GM12878 (cell line): ENCODE results near the gene MAML3. TPM values are rescaled to one million over a fixed set of nuclear protein-coding genes. Genes with fewer than 3 reads are reported as not detected.

Experiments used
- ATAC-seq: fragments of 200-7000 bp; cut with Tn5 transposase; 3 replicates; pipeline ENCODE4 v1.9.1; 2020; ENCODE audit warnings: mild to moderate bottlenecking, moderate library complexity
- BruUV-seq: library from RNA; stranded (reverse); fragments of 400-500 nt; replicated peaks from 2 replicates; lab custom pipeline; 2021; lab: Mats Ljungman, UMichigan
- CTCF ChIA-PET: fragments of 300-600 bp; sonication (Branson Sonifier 250); formaldehyde crosslinking; extraction: SDS; loops from one replicate; lab custom pipeline; 2021; ENCODE audit warnings: inconsistent platforms; lab: Yijun Ruan, JAX
- POLR2A ChIA-PET: fragments of 350-600 bp; formaldehyde crosslinking; extraction: SDS; loops from one replicate; lab custom pipeline; 2021; ENCODE audit warnings: inconsistent platforms; lab: Charles Lee
- RAD21 ChIA-PET: fragments of 300-600 bp; sonication (Branson Sonifier 250); formaldehyde crosslinking; loops from one replicate; lab custom pipeline; 2023; ENCODE audit warnings: antibody characterized with exemption; ENCODE audit not compliant: unreplicated experiment; lab: Charles Lee
- SMC1A ChIA-PET: fragments of 300-600 bp; sonication (Branson Sonifier 250); formaldehyde crosslinking; loops from one replicate; lab custom pipeline; 2023; ENCODE audit not compliant: unreplicated experiment, uncharacterized antibody; lab: Charles Lee
- DNase-seq: peaks from one replicate; pipeline ENCODE4 v3.0.0-alpha.2; 2011; ENCODE audit warnings: low read depth, low spot score
- FAIRE-seq: peaks from 3 replicates; lab custom pipeline; 2011; peaks lifted over from hg19 to GRCh38; lab: Jason Lieb, UNC
- H2AFZ ChIP-seq: 2 replicates; pipeline ENCODE4 v1.6.0; 2011; ENCODE audit warnings: low read depth, low read length, control low read depth; ENCODE audit not compliant: control insufficient read depth
- H3K27ac ChIP-seq: 2 replicates; pipeline ENCODE4 v1.5.1; 2011; ENCODE audit warnings: control low read depth; ENCODE audit not compliant: control insufficient read depth, insufficient read depth
- H3K27me3 ChIP-seq, 2 experiments: replicated peaks in 1 of 2; 2 replicates each; pipeline versions ENCODE4 v1.6.0 to v1.6.1; 2011; ENCODE audit warnings: low read length in 1 of 2; ENCODE audit not compliant: control insufficient read depth in 2 of 2, insufficient read depth in 2 of 2
- H3K36me3 ChIP-seq, 2 experiments: 2 replicates each; pipeline ENCODE4 v1.5.1; 2011; ENCODE audit warnings: low read length in 1 of 2; ENCODE audit not compliant: control insufficient read depth in 2 of 2, insufficient read depth in 2 of 2
- H3K4me1 ChIP-seq: 2 replicates; pipeline ENCODE4 v1.6.1; 2011; ENCODE audit warnings: mild to moderate bottlenecking, low read length, moderate library complexity, mixed read lengths; ENCODE audit not compliant: control insufficient read depth, insufficient read depth
- H3K4me2 ChIP-seq: 2 replicates; pipeline ENCODE4 v1.6.0; 2011; ENCODE audit warnings: control low read depth; ENCODE audit not compliant: control insufficient read depth, insufficient read depth
- H3K4me3 ChIP-seq: fragments of 200-600 bp; sonication (generic); 2 replicates; pipeline ENCODE4 v1.5.1; 2016
- H3K79me2 ChIP-seq: 2 replicates; pipeline ENCODE4 v1.6.0; 2011; ENCODE audit warnings: low read length; ENCODE audit not compliant: control insufficient read depth, insufficient read depth
- H3K9ac ChIP-seq: 2 replicates; pipeline ENCODE4 v1.8.0; 2011; ENCODE audit warnings: low read length, control low read depth, mixed read lengths; ENCODE audit not compliant: control insufficient read depth, insufficient read depth
- H3K9me3 ChIP-seq: replicated peaks from 3 replicates; pipeline ENCODE4 v1.5.1; 2011; ENCODE audit warnings: mild to moderate bottlenecking, low read length; ENCODE audit not compliant: control insufficient read depth, insufficient read depth
- H4K20me1 ChIP-seq: 2 replicates; pipeline ENCODE4 v1.6.0; 2011; ENCODE audit not compliant: control insufficient read depth, insufficient read depth
- BMI1 ChIP-seq: fragments of 450-650 bp; IDR thresholded peaks from 2 replicates; pipeline ENCODE4 v1.6.1; 2016; ENCODE audit warnings: mild to moderate bottlenecking, moderate library complexity, borderline replicate concordance
- MEF2A ChIP-seq: IDR thresholded peaks from 2 replicates; pipeline ENCODE4 v1.6.1; 2011; ENCODE audit warnings: low read depth, mild to moderate bottlenecking, low read length, moderate library complexity; ENCODE audit not compliant: insufficient read depth
- NKRF ChIP-seq: fragments of 450-650 bp; conservative IDR thresholded peaks from 2 replicates; pipeline ENCODE4 v1.6.1; 2017; ENCODE audit warnings: mild to moderate bottlenecking, moderate library complexity
- SIN3A ChIP-seq: IDR thresholded peaks from 2 replicates; pipeline ENCODE4 v1.6.1; 2012; ENCODE audit warnings: low read depth, low read length, improper control_type of control experiment
- SMARCA5 ChIP-seq: fragments of 450-650 bp; IDR thresholded peaks from 2 replicates; pipeline ENCODE4 v1.6.1; 2017; ENCODE audit warnings: mild to moderate bottlenecking
- TCF12 ChIP-seq: IDR thresholded peaks from 2 replicates; pipeline ENCODE4 v1.6.1; 2011; ENCODE audit warnings: low read depth, mild to moderate bottlenecking, low read length
- YY1 ChIP-seq: IDR thresholded peaks from 2 replicates; pipeline ENCODE4 v1.6.1; 2011; ENCODE audit warnings: low read depth, mild to moderate bottlenecking, low read length
- WGBS: methylation state at CpG from one replicate; pipeline ENCODE4 v1.1.6; 2016; ENCODE audit warnings: low lambda C conversion rate; ENCODE audit not compliant: insufficient replicate concordance, insufficient coverage; ENCODE audit errors: missing lambda C conversion rate; 5-methylcytosine and 5-hydroxymethylcytosine counted together
- in situ Hi-C: fragments of 300-500 bp; cut with MboI; formaldehyde crosslinking; loops from 9 replicates; pipeline ENCODE4 v1.14.3; 2018; ENCODE audit warnings: mixed read lengths
- intact Hi-C: fragments of 100-400 bp; cut with micrococcal nuclease; formaldehyde crosslinking; loops from one replicate; pipeline ENCODE4 v1.14.2; 2022; ENCODE audit not compliant: unreplicated experiment
- polyA plus RNA-seq, 11 experiments: library from polyadenylated mRNA; depleted of rRNA in 4 of 11; unstranded in 6 of 11; stranded (reverse) in 5 of 11; fragments of >200 nt; fragmentation: Nextera tagmentation in 4 of 11; fragmentation: Illumina TruSeq in 1 of 11; extraction: Ambion mirVana in 4 of 11; extraction: Trizol in 1 of 11; gene quantifications; 1 replicate in 1 of 11; 2 replicates in 10 of 11; pipeline versions ENCODE4 v1.2.1 to v1.2.3, GENCODE V29; 2011 to 2016; ENCODE audit warnings: inconsistent platforms in 2 of 11, missing spikeins in 2 of 11, low read depth in 1 of 11
- total RNA-seq, 4 experiments: library from RNA; depleted of rRNA in 3 of 4; stranded (reverse); fragments of >200 nt in 3 of 4; fragmentation: Illumina TruSeq in 1 of 4; extraction: Trizol in 1 of 4; gene quantifications; 2 replicates each; pipeline versions ENCODE4 v1.2.1 to v1.2.3, GENCODE V29; 2013 to 2021

The MAML3 gene
- total and polyA plus RNA-seq, 10 of the 15 experiments (the other 5 are each of a cell fraction or from before 2014, with no cell fraction given), result under 0.01 to 0.53 (median 0.06) TPM; not detected in 2

DNA sequence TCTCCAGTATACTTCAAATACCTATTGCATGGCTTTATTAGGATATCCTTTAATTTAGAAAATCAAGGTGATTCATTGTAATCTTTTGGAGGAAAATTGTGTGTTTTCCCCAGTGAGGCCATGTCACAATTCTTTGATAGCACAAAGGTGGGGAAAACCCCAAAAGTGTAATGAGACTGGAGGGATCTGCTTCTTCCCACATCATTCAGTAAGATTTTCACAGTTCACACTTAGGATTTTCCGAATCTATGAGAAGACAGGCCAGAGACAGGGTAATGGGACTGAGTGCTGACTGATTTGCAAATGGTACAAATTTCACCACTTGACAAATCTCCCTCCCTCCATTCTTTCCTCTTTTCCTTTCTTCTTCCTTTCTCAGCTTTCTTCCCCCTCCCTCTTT is 307.2 kb downstream of the MAML3 start:
- FAIRE-seq (no peak), ATAC-seq (no peak), DNase-seq (no peak)
- Histone ChIP-seq H3K79me2 (no peaks in the 10 kb centered on the region), H3K9ac (no peak overlapping the region), H4K20me1 (no peaks in the 10 kb centered on the region), H3K36me3 (no peaks in the 10 kb centered on the region), H3K4me2 (no peak overlapping the region), H2AFZ (no peak overlapping the region), H3K9me3 (no peaks in the 10 kb centered on the region), H3K27ac (no peak overlapping the region), H3K4me3 (no peak overlapping the region), H3K27me3 (peaks cover 1 to 5% of the 10 kb centered on the region in 2 experiments; a peak in 3 of 4 replicates), H3K4me1 (no peaks in the 10 kb centered on the region)
- intact Hi-C loops, result no loop called here
- RAD21 ChIA-PET, result no interaction called here
- SMC1A ChIA-PET, result interaction anchor here (1.1 kb wide), 1 partner anchor 27 kb away, joined by 3 read pairs; no protein-coding TSS in a partner anchor
- in situ Hi-C loops, result no loop called here
- TF ChIP-seq NKRF (no peak), SIN3A (no peak), YY1 (no peak), SMARCA5 (no peak), TCF12 (no peak), BMI1 (no peak), MEF2A (no peak)
- POLR2A ChIA-PET, result no interaction called here
- CTCF ChIA-PET, result no interaction called here
- WGBS, result 13% methylated on average over 1 of the region's 1 CpG
- BruUV-seq, result no TSS peak
